ENCODE data around the gene BMPR1A. TPM values are rescaled to one million over a fixed set of nuclear protein-coding genes. Genes with fewer than 3 reads are reported as not detected.

BMPR1A gene
- total and polyA plus RNA-seq, 9 of the 15 experiments (the other 6 are each of a cell fraction or from before 2014, with no cell fraction given) = 1.6 to 17.5 (median 9.1) TPM

- TF ChIP-seq MTF1 (CRISPR knock-in tag; IDR thresholded peaks at IDR 0.05; ENCODE audit: borderline replicate concordance) (no peak), ELF4 (CRISPR knock-in tag; IDR thresholded peaks at IDR 0.05) (no peak), ZNF184 (CRISPR knock-in tag; IDR thresholded peaks at IDR 0.05) (no peak), MLLT1 (IDR thresholded peaks at IDR 0.05) (peak in 1 of 2 experiments; percentile 44; a peak in 1 of 4 replicates), SUPT5H (IDR thresholded peaks at IDR 0.05) (no peak), CAMTA2 (CRISPR knock-in tag; conservative IDR thresholded peaks at IDR 0.05) (no peak), HDGF (IDR thresholded peaks at IDR 0.05) (no peak), ZNF280B (CRISPR knock-in tag; IDR thresholded peaks at IDR 0.05) (no peak), KLF10 (CRISPR knock-in tag; IDR thresholded peaks at IDR 0.05) (no peak), HSF4 (CRISPR knock-in tag; IDR thresholded peaks at IDR 0.05; ENCODE audit: borderline replicate concordance) (no peak), NFE2L1 (tag; IDR thresholded peaks at IDR 0.05; ENCODE audit: borderline replicate concordance, low read depth) (no peak), FOXK1 (CRISPR knock-in tag; IDR thresholded peaks at IDR 0.05; ENCODE audit: borderline replicate concordance) (no peak), TCF3 (CRISPR knock-in tag; IDR thresholded peaks at IDR 0.05) (no peak), KLF6 (CRISPR knock-in tag; IDR thresholded peaks at IDR 0.05; ENCODE audit: borderline replicate concordance) (no peak), ETS1 (conservative IDR thresholded peaks at IDR 0.05; ENCODE audit: control insufficient read depth, low read depth, low read length) (0 out of 2 replicates have a peak, but pooled peaks have one; percentile 6), ADNP (tag; IDR thresholded peaks at IDR 0.05) (no peak), DEAF1 (CRISPR knock-in tag; IDR thresholded peaks at IDR 0.05) (peak; percentile 80), PHB2 (IDR thresholded peaks at IDR 0.05; ENCODE audit: low read depth) (no peak)
These were observed 203.8 kb downstream of the BMPR1A start (continued) for GRCh38 chr10:86960003-86960862.

Data from K562 (cell line).